ENCODE measurements around the gene METTL4. TPM values are rescaled to one million over a fixed set of nuclear protein-coding genes. Genes with fewer than 3 reads are reported as not detected.

The METTL4 gene
- total and polyA plus RNA-seq, 9 of the 15 experiments (the other 6 are each of a cell fraction or from before 2014, with no cell fraction given) = 7.9 to 32.8 (median 22.1) TPM

- intact Hi-C loops (cut with micrococcal nuclease) = loop anchor here (5.0 kb wide), 1 partner anchor 84 kb away; the partner anchor contains the start of gene SMCHD1
- FAIRE-seq (no peak), ATAC-seq (no peak), DNase-seq (ENCODE audit: extremely low read depth in 1 of 4, low spot score in 3 of 4) (no peak)
- POLR2A ChIA-PET = interaction anchor here (0.7 to 4.5 kb wide), 9 partner anchors 8 to 579 kb away, joined by 3 to 18 read pairs (median 4); no protein-coding TSS in a partner anchor
- CTCF ChIA-PET (ENCODE audit: low intra/inter-chr PET ratio) = no interaction called here
- H3K9ac ChIP-seq (ENCODE audit: insufficient read depth in 1 of 2, low read depth in 2 of 2, low read length in 2 of 2) = peak overlapping the region in 1 of 2 experiments; percentile 96; a peak in 2 of 4 replicates
- 8% methylated on average over 2 of the region's 2 CpGs for WGBS (ENCODE audit: insufficient coverage, low coverage, missing lambda C conversion rate)
- H3K36me3 ChIP-seq (ENCODE audit: control insufficient read depth, insufficient read depth, low read length) = peaks cover 39% of the 10 kb centered on the region
- H3K9me1 ChIP-seq (ENCODE audit: control insufficient read depth, insufficient read depth, low read length) = no peaks in the 10 kb centered on the region
- no peaks in the 10 kb centered on the region for H4K20me1 ChIP-seq (replicated peaks; ENCODE audit: control insufficient read depth, insufficient read depth, low read length)
- no TSS peak for BruUV-seq (replicated peaks)
- H3K27ac ChIP-seq (ENCODE audit: extremely low read depth, low read depth, low read length) = no peak overlapping the region
- H3K27me3 ChIP-seq (ENCODE audit: control insufficient read depth in 2 of 2, insufficient read depth in 2 of 2, low read length in 2 of 2) = no peaks in the 10 kb centered on the region
- in situ Hi-C loops (cut with MboI) = no loop called here
- peak overlapping the region; percentile 92 for H3K4me2 ChIP-seq (ENCODE audit: insufficient read depth, low read length)
- no peak for TF ChIP-seq ETS1 (conservative IDR thresholded peaks at IDR 0.05; ENCODE audit: control insufficient read depth, low read depth, low read length)
- no peak for TF ChIP-seq TRIM25 (IDR thresholded peaks at IDR 0.05; ENCODE audit: borderline replicate concordance)
- no peak for TF ChIP-seq THRAP3 (IDR thresholded peaks at IDR 0.05; ENCODE audit: borderline replicate concordance)
- TF ChIP-seq ZFX (CRISPR knock-in tag; IDR thresholded peaks at IDR 0.05) = 0 out of 2 replicates have a peak, but pooled peaks have one; percentile 1
- no peak for TF ChIP-seq TARDBP (IDR thresholded peaks at IDR 0.05)
- TF ChIP-seq ZNF124 (CRISPR knock-in tag; IDR thresholded peaks at IDR 0.05) = no peak
- TF ChIP-seq MEIS2 (IDR thresholded peaks at IDR 0.05; ENCODE audit: partially characterized antibody) = peak; percentile 47
- no peak for TF ChIP-seq PBX2 (CRISPR knock-in tag; IDR thresholded peaks at IDR 0.05; ENCODE audit: low read depth)
- peak; percentile 62 for TF ChIP-seq PBX2 (tag; conservative IDR thresholded peaks at IDR 0.05; ENCODE audit: low read depth)
- no peak for TF ChIP-seq ELF2 (CRISPR knock-in tag; IDR thresholded peaks at IDR 0.05)
- 0 out of 4 replicates have a peak, but pooled peaks of 1 of the 2 experiments have one; percentile 31 for TF ChIP-seq MNT (conservative IDR thresholded peaks at IDR 0.05)
- no peak for TF ChIP-seq COPS2 (conservative IDR thresholded peaks at IDR 0.05)
- TF ChIP-seq PCBP2 (IDR thresholded peaks at IDR 0.05; ENCODE audit: low read depth, low read length, poor library complexity, severe bottlenecking) = no peak
- H3K79me2 ChIP-seq (ENCODE audit: control insufficient read depth, insufficient read depth, low read length) = peaks cover 68% of the 10 kb centered on the region
- peaks cover 7 to 18% of the 10 kb centered on the region in 2 experiments; a peak in 3 of 5 replicates for H3K4me1 ChIP-seq (replicated peaks in 1 of 2; ENCODE audit: control insufficient read depth in 2 of 2, insufficient read depth in 2 of 2, low read length in 2 of 2)
- H2AFZ ChIP-seq (ENCODE audit: low read depth, low read length) = no peak overlapping the region
- no peaks in the 10 kb centered on the region for H3K9me3 ChIP-seq (replicated peaks; ENCODE audit: control insufficient read depth, insufficient read depth, low read depth, low read length)
- peak overlapping the region; percentile 61 for H3K4me3 ChIP-seq
Measured at GRCh38 chr18:2573408-2573807, 2.1 kb upstream of the METTL4 start.

Measured in K562 (cell line).